Measurements from ENCODE around the gene TCF7L1.
"Not testable (repeated sequence)": the region's sequence is repeated elsewhere in the genome, so short reads cannot be mapped to it uniquely, and the experiment has no call there.

The TCF7L1 gene, protein sequence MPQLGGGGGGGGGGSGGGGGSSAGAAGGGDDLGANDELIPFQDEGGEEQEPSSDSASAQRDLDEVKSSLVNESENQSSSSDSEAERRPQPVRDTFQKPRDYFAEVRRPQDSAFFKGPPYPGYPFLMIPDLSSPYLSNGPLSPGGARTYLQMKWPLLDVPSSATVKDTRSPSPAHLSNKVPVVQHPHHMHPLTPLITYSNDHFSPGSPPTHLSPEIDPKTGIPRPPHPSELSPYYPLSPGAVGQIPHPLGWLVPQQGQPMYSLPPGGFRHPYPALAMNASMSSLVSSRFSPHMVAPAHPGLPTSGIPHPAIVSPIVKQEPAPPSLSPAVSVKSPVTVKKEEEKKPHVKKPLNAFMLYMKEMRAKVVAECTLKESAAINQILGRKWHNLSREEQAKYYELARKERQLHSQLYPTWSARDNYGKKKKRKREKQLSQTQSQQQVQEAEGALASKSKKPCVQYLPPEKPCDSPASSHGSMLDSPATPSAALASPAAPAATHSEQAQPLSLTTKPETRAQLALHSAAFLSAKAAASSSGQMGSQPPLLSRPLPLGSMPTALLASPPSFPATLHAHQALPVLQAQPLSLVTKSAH

GRCh38 chr2:85132834-85133637, at the start of gene TCF7L1:
Gene TCF7L1 (plus strand): TSS chr2:85133392. CDS start chr2:85133685, 293 bp downstream.
- DNase-seq: peak; percentile 29

DNA sequence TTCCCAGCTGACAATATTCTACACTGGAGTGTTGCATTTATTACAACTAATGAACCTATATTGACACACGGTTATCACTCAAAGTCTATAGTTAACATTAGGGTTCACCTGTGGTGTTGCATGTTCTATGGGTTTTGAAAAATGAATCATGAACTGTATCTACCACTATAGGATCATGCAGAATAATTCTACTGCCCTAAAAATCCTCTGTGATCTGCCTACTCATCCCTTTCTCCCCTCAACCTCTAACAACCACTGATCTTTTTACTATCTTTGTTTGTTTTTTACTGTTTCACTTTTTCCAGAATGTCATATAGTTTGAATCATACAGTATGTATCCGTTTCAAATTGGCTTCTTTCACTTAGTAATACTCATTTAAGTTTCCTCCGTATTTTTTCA, 47.6 kb upstream of the TCF7L1 start:
- no peak for DNase-seq

- no peak for DNase-seq
Measured at GRCh38 chr2:85087541-85087940, 45.7 kb upstream of the TCF7L1 start.

DNA sequence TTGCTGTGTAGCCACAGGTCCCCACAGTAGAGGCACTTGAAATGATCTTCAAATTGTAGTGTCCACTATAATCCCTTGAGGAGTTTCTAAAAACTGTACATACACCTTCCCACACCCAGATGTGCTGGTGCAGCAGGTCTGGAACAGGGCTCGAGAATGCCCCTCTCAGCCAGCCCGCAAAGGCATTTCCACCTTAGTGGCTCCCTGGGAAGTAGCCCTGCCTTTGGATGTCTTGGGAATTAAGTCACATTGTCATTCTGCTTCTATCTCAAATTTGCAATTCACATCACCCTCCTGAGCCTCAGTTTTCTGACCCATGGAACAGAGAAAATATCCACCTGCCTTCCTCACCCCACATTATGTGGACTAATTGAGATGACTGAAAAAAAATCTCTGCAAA, 44.3 kb upstream of the TCF7L1 start:
- no peak for DNase-seq

DNA sequence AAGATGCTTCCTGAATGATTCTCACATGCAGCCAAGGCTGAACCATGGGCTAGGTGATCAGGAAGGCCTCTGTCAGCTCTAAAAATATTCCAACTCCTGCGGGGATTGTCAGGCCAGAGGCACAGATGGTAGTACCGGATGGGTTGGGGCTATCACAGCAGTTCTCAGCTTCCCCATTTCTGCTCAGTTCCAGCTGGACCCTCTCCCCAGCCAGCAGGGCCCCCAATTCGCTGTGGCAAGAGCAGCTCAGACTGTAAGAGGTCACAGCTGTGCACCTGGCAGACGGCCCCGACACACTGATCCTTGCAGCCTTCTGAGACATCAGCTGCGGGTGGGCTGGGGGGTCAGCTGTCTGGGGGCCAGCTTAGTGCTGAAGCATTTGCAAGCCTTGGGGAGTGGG, 43.6 kb upstream of the TCF7L1 start:
- peak; percentile 1 for DNase-seq

DNA sequence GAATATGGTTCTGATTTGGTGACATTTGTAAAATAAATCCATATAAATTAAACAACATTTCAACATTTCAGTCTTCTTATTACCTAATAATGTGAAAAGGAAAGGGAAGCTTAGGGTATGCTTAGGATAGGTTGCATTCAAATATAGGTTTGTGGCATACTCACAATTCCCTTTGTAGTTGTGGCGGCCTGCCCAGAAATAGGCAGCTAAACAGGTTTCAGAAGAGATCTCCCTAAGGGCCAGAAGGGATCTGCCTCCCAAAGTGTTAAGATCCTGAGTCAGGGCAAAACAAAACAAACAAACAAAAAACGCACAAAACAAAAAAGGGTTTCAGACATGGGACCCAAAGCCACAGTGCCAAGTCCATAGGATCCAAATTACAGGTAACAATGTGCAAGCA, 41.4 kb upstream of the TCF7L1 start:
- DNase-seq: no peak

- no peak for DNase-seq
Measured at GRCh38 chr2:85095094-85095493, 38.1 kb upstream of the TCF7L1 start.

DNA sequence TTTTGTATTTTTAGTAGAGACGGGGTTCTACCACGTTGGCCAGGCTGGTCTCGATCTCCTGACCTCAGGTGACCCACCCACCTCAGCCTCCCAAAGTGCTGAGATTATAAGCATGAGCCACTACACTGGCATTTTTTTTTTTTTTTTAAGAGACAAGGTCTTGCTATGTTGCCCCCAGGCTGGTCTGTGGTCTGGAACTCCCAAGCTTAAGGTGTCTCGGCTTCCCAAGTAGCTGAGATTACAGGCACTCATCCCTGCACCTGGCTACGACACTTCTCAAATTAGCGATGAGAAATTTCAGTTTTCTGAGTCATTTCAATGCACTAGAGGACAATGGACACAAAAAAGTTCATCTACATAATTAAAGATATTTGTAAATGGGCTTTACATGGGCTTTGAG, 36.6 kb upstream of the TCF7L1 start:
- DNase-seq: no peak

- DNase-seq: no peak
Measured at GRCh38 chr2:85104228-85104627, 29.0 kb upstream of the TCF7L1 start.

- DNase-seq: no peak
Measured at GRCh38 chr2:85106489-85107180, 26.6 kb upstream of the TCF7L1 start.

- DNase-seq: no peak
Measured at GRCh38 chr2:85110991-85111560, 22.1 kb upstream of the TCF7L1 start.

GRCh38 chr2:85111819-85112281, 21.3 kb upstream of the TCF7L1 start:
- no peak for DNase-seq

- no peak for DNase-seq
Measured at GRCh38 chr2:85112906-85113625, 20.1 kb upstream of the TCF7L1 start.

GRCh38 chr2:85114586-85115330, 18.4 kb upstream of the TCF7L1 start:
- DNase-seq: no peak

DNA sequence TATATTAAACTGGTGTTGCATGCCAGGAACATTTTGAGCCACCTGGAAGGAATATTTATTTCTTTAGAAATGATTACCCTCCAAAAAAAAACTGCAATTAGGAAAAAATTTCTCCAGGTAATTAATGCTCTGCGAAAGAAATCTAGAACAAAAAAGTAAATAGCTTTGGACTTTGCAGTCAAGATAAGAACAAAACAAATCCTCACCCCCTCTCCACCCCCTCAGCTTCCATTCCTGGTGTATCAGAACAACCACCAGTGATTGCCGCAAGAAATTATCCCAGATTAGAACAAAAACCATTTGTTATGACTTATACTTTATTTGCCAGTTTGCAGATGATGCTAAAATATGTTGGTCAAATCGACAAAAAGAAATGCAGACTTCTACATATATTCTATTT, 17.0 kb upstream of the TCF7L1 start:
- DNase-seq: no peak

GRCh38 chr2:85119900-85120299, 13.3 kb upstream of the TCF7L1 start:
- no peak for DNase-seq

GRCh38 chr2:85120363-85120762, 12.8 kb upstream of the TCF7L1 start:
- DNase-seq: no peak

GRCh38 chr2:85126462-85126861, 6.7 kb upstream of the TCF7L1 start:
- not testable (repeated sequence) for DNase-seq

GRCh38 chr2:85129861-85130260, 3.3 kb upstream of the TCF7L1 start:
- no peak for DNase-seq

DNA sequence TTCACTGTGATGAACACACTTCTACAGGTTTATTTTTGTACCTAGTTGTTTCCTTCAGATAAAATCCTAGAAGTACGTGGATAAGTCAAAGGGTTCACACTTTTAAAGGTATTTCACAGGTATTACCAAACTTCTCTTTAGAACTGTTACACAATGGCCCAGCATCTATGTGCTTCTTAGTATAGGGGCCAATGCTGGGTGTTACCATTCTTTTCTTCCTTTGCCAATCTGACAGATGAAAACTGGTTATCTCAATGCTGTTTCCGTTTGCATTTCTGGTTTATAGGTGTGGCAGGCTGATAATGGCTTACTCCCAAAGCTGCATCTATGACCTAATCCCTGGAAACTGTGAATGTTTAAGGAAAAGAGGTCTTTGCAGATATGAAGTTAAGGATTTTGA, 2.8 kb upstream of the TCF7L1 start:
- DNase-seq: no peak

DNA sequence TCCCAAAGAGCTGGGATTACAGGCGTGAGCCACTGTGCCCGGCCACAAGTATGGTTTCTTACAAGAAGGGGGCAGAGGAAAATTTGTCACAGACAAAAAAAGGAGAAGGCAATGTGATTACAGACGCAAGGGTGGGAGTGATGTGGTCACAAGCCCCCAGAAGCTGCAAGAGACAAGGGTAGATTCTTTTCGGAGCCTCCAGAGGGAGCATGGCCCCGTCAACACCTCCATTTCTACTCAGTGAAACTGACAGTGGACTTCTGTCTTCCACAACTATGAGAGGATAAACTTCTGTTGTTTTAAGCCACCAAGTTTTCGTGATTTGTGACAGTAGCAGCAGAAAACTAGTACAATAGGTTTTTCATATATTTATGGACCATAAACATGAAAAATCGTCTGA, 2.1 kb upstream of the TCF7L1 start:
- DNase-seq: no peak
